C4-2B (cell line): ENCODE results near the gene SLC2A5.

Experiments
- ZFX ChIP-seq: fragments of 450-650 bp; IDR thresholded peaks from 2 replicates; pipeline ENCODE4 v1.6.1; 2017
- TF ChIP-seq, protein P1 (sequence below): fragments of 450-650 bp; conservative IDR thresholded peaks from 2 replicates; pipeline ENCODE4 v1.5.1; 2017; ENCODE audit warnings: mild to moderate bottlenecking

DNA sequence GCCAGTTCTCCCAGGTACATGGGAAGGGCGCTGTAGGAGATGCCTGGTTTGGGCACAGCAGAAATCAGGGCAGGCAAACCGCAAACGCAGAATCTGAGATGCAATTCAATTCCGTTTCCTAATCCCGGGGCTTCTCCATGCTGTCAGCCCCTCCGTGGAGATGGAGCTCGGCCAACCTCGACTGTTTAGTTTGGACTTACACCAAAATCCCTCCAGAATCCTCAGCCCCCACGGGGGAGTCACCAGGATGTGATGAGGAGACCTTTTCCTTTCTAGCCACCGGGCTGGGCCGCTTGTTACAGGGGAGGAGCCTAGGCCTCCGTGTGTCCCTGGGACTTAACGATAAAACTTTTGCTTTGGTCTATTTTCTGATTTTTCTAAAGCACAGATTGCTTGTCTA is 51.1 kb downstream of the SLC2A5 start:
- TF ChIP-seq, protein P1, sequence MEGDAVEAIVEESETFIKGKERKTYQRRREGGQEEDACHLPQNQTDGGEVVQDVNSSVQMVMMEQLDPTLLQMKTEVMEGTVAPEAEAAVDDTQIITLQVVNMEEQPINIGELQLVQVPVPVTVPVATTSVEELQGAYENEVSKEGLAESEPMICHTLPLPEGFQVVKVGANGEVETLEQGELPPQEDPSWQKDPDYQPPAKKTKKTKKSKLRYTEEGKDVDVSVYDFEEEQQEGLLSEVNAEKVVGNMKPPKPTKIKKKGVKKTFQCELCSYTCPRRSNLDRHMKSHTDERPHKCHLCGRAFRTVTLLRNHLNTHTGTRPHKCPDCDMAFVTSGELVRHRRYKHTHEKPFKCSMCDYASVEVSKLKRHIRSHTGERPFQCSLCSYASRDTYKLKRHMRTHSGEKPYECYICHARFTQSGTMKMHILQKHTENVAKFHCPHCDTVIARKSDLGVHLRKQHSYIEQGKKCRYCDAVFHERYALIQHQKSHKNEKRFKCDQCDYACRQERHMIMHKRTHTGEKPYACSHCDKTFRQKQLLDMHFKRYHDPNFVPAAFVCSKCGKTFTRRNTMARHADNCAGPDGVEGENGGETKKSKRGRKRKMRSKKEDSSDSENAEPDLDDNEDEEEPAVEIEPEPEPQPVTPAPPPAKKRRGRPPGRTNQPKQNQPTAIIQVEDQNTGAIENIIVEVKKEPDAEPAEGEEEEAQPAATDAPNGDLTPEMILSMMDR: no peak
- TF ChIP-seq ZFX: no peak
